Measurements from ENCODE around the gene EME2.

Gene EME2

DNA sequence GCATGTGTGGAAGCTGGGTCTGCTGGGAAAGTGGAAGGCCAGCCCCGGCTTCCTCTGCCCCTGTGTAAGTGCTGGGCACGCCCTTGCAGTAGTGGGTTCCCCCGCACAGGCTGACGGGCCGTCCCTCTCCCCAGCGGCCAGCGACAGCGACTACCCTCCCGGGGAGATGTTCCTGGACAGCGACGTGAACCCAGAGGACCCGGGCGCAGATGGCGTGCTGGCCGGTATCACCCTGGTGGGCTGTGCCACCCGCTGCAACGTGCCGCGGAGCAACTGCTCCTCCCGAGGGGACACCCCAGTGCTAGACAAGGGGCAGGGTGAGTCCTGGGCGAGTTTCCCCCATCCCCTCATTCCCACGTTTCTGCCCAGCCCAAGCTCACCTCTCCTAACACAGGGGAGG is 6.8 kb upstream of the EME2 start:
- no peak for ATAC-seq
- TF ChIP-seq GLIS3 (CRISPR knock-in tag; IDR thresholded peaks at IDR 0.05) (no peak), ZFP30 (CRISPR knock-in tag; IDR thresholded peaks at IDR 0.05) (no peak), SNAI2 (CRISPR knock-in tag; IDR thresholded peaks at IDR 0.05) (no peak), OSR1 (CRISPR knock-in tag; IDR thresholded peaks at IDR 0.05) (no peak), BACH2 (CRISPR knock-in tag; IDR thresholded peaks at IDR 0.05; ENCODE audit: borderline replicate concordance) (no peak)
- TF ChIP-seq, protein P1, sequence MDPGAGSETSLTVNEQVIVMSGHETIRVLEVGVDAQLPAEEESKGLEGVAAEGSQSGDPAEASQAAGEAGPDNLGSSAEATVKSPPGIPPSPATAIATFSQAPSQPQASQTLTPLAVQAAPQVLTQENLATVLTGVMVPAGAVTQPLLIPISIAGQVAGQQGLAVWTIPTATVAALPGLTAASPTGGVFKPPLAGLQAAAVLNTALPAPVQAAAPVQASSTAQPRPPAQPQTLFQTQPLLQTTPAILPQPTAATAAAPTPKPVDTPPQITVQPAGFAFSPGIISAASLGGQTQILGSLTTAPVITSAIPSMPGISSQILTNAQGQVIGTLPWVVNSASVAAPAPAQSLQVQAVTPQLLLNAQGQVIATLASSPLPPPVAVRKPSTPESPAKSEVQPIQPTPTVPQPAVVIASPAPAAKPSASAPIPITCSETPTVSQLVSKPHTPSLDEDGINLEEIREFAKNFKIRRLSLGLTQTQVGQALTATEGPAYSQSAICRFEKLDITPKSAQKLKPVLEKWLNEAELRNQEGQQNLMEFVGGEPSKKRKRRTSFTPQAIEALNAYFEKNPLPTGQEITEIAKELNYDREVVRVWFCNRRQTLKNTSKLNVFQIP (CRISPR knock-in tag; IDR thresholded peaks at IDR 0.05; ENCODE audit: borderline replicate concordance, low read depth): no peak

DNA sequence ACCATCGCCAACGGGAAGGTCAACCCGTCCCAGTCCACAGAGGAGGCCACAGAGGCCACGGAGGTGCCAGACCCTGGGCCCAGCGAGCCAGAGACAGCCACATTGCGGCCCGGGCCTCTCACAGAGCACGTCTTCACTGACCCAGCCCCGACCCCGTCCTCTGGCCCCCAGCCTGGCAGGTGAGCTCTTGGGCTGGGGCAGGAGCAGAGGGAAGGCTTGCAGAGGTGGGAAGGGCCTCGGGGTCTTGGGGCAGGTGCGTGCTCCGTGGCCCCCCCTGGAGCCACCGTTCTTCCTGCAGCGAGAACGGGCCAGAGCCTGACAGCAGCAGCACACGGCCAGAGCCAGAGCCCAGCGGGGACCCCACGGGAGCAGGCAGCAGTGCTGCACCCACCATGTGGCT is 6.4 kb upstream of the EME2 start:
- no peak for ATAC-seq

GRCh38 chr16:1766701-1767100 is 5.9 kb upstream of the EME2 start:
- TF ChIP-seq PATZ1 (CRISPR knock-in tag; IDR thresholded peaks at IDR 0.05; ENCODE audit: borderline replicate concordance) (no peak), ZFP3 (CRISPR knock-in tag; IDR thresholded peaks at IDR 0.05) (no peak), ZC3H10 (CRISPR knock-in tag; IDR thresholded peaks at IDR 0.05) (no peak), ISL1 (CRISPR knock-in tag; IDR thresholded peaks at IDR 0.05) (no peak), CSDC2 (CRISPR knock-in tag; IDR thresholded peaks at IDR 0.05) (no peak), SNAI2 (CRISPR knock-in tag; IDR thresholded peaks at IDR 0.05) (no peak), RARB (CRISPR knock-in tag; IDR thresholded peaks at IDR 0.05) (no peak), ZNF8 (CRISPR knock-in tag; IDR thresholded peaks at IDR 0.05) (no peak), OSR1 (CRISPR knock-in tag; IDR thresholded peaks at IDR 0.05) (no peak), ESRRG (CRISPR knock-in tag; IDR thresholded peaks at IDR 0.05) (no peak), GLIS3 (CRISPR knock-in tag; IDR thresholded peaks at IDR 0.05) (no peak), ARNTL (CRISPR knock-in tag; IDR thresholded peaks at IDR 0.05; ENCODE audit: borderline replicate concordance, low read depth) (no peak), TCF4 (CRISPR knock-in tag; IDR thresholded peaks at IDR 0.05; ENCODE audit: borderline replicate concordance) (no peak), ZFP30 (CRISPR knock-in tag; IDR thresholded peaks at IDR 0.05) (no peak), PPARA (CRISPR knock-in tag; IDR thresholded peaks at IDR 0.05; ENCODE audit: borderline replicate concordance) (no peak), ZNF70 (CRISPR knock-in tag; IDR thresholded peaks at IDR 0.05) (no peak), TOX (CRISPR knock-in tag; IDR thresholded peaks at IDR 0.05; ENCODE audit: borderline replicate concordance) (no peak)
- TF ChIP-seq, protein P2, sequence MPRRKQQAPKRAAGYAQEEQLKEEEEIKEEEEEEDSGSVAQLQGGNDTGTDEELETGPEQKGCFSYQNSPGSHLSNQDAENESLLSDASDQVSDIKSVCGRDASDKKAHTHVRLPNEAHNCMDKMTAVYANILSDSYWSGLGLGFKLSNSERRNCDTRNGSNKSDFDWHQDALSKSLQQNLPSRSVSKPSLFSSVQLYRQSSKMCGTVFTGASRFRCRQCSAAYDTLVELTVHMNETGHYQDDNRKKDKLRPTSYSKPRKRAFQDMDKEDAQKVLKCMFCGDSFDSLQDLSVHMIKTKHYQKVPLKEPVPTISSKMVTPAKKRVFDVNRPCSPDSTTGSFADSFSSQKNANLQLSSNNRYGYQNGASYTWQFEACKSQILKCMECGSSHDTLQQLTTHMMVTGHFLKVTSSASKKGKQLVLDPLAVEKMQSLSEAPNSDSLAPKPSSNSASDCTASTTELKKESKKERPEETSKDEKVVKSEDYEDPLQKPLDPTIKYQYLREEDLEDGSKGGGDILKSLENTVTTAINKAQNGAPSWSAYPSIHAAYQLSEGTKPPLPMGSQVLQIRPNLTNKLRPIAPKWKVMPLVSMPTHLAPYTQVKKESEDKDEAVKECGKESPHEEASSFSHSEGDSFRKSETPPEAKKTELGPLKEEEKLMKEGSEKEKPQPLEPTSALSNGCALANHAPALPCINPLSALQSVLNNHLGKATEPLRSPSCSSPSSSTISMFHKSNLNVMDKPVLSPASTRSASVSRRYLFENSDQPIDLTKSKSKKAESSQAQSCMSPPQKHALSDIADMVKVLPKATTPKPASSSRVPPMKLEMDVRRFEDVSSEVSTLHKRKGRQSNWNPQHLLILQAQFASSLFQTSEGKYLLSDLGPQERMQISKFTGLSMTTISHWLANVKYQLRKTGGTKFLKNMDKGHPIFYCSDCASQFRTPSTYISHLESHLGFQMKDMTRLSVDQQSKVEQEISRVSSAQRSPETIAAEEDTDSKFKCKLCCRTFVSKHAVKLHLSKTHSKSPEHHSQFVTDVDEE (CRISPR knock-in tag; IDR thresholded peaks at IDR 0.05): no peak
- TF ChIP-seq, protein P3, sequence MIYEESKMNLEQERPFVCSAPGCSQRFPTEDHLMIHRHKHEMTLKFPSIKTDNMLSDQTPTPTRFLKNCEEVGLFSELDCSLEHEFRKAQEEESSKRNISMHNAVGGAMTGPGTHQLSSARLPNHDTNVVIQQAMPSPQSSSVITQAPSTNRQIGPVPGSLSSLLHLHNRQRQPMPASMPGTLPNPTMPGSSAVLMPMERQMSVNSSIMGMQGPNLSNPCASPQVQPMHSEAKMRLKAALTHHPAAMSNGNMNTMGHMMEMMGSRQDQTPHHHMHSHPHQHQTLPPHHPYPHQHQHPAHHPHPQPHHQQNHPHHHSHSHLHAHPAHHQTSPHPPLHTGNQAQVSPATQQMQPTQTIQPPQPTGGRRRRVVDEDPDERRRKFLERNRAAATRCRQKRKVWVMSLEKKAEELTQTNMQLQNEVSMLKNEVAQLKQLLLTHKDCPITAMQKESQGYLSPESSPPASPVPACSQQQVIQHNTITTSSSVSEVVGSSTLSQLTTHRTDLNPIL (CRISPR knock-in tag; IDR thresholded peaks at IDR 0.05; ENCODE audit: low read depth): no peak
- TF ChIP-seq, protein P1 (CRISPR knock-in tag; IDR thresholded peaks at IDR 0.05; ENCODE audit: borderline replicate concordance, low read depth): no peak
- ATAC-seq: no peak

More for the DNA sequence above, 6.4 kb upstream of the EME2 start:
- no peak for TF ChIP-seq ZC3H10 (CRISPR knock-in tag; IDR thresholded peaks at IDR 0.05)
- TF ChIP-seq, protein P4, sequence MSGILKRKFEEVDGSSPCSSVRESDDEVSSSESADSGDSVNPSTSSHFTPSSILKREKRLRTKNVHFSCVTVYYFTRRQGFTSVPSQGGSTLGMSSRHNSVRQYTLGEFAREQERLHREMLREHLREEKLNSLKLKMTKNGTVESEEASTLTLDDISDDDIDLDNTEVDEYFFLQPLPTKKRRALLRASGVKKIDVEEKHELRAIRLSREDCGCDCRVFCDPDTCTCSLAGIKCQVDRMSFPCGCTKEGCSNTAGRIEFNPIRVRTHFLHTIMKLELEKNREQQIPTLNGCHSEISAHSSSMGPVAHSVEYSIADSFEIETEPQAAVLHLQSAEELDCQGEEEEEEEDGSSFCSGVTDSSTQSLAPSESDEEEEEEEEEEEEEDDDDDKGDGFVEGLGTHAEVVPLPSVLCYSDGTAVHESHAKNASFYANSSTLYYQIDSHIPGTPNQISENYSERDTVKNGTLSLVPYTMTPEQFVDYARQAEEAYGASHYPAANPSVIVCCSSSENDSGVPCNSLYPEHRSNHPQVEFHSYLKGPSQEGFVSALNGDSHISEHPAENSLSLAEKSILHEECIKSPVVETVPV (CRISPR knock-in tag; IDR thresholded peaks at IDR 0.05): no peak
- TF ChIP-seq TCF4 (CRISPR knock-in tag; IDR thresholded peaks at IDR 0.05; ENCODE audit: borderline replicate concordance): no peak

Data from SK-N-SH treated with all-trans-retinoic acid at 6 μM for 48 hours (cell line).